ENCODE data around the gene SNAPIN. TPM values are rescaled to one million over a fixed set of nuclear protein-coding genes. Genes with fewer than 3 reads are reported as not detected.

Gene SNAPIN
- polyA plus RNA-seq, 3 donors from 2014 or later, result 95.8 to 106 (median 96.0) TPM

GRCh38 chr1:153643816-153644215 lies 14.7 kb upstream of the SNAPIN start:
- no peak for DNase-seq
- peaks cover 49 to 73% of the 10 kb centered on the region in 2 donors for H3K4me1 Mint-ChIP-seq
- no peak overlapping the region for H3K4me3 Mint-ChIP-seq
- no peaks in the 10 kb centered on the region for H3K9me3 Mint-ChIP-seq
- peaks cover 0 to 7% (median 2%) of the 10 kb centered on the region in 3 donors for H3K27me3 Mint-ChIP-seq (ENCODE audit: low read depth in 3 of 3)
- H3K27ac Mint-ChIP-seq, result peak overlapping the region in 5 of 6 donors; percentile 19 to 66 (median 59)
- H3K36me3 Mint-ChIP-seq, result peaks cover 15 to 40% (median 33%) of the 10 kb centered on the region in 3 donors

DNA sequence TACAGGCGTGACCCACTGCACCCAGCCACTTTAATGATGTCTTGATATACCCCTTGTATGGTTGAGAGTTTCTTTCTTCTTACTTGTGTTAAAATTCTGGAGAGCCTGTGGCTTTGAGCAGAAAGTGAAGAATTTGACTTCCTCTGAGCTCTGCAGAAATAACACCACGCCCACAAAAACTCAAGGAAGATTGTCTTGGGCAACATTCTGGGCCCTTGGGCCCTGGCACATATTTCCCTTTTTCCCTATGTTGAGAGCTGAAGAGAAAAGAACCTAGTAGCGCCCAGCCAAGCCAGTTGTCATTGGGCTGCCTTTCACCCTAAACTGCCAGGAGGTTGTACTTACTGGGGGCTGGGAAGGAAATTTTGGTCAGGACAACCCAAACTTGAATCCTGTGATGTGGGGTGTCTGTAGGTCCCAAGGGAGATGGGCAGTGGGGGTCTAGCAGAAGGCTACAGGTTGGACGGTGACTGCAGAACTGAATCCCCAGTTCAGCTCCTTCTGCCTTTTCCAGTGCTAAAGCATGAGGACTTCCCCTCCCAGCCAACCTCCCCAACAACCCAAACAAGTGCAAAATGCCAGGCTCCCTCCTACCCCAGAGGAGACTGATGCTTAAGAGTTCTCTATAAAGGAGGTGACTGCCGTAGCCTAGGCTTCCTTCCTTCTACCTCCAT lies 11.7 kb upstream of the SNAPIN start:
- peaks cover 0 to 4% (median 2%) of the 10 kb centered on the region in 3 donors for H3K27me3 Mint-ChIP-seq (ENCODE audit: low read depth in 3 of 3)
- H3K36me3 Mint-ChIP-seq, result peaks cover 15 to 34% (median 27%) of the 10 kb centered on the region in 3 donors
- no peak for DNase-seq
- H3K27ac Mint-ChIP-seq, result peak overlapping the region; percentile 58 to 89 (median 82)
- peaks cover 46 to 70% of the 10 kb centered on the region in 2 donors for H3K4me1 Mint-ChIP-seq
- H3K4me3 Mint-ChIP-seq, result peak overlapping the region in 3 of 5 donors; percentile 31 to 59 (median 50)
- H3K9me3 Mint-ChIP-seq, result no peaks in the 10 kb centered on the region

- Mint-ChIP-seq H3K27me3 (ENCODE audit: low read depth in 3 of 3) (peaks cover 0 to 4% (median 2%) of the 10 kb centered on the region in 3 donors), H3K27ac (peak overlapping the region; percentile 58 to 89 (median 82)), H3K4me1 (peaks cover 45 to 64% of the 10 kb centered on the region in 2 donors), H3K36me3 (peaks cover 15 to 30% (median 27%) of the 10 kb centered on the region in 3 donors), H3K9me3 (no peaks in the 10 kb centered on the region), H3K4me3 (no peak overlapping the region)
- no peak for DNase-seq
These were observed 11.2 kb upstream of the SNAPIN start for GRCh38 chr1:153647346-153647714.

GRCh38 chr1:153648000-153648643 lies 10.4 kb upstream of the SNAPIN start:
- Mint-ChIP-seq H3K9me3 (no peaks in the 10 kb centered on the region), H3K27ac (peak overlapping the region in 5 of 6 donors; percentile 51 to 81 (median 70)), H3K27me3 (ENCODE audit: low read depth in 3 of 3) (peaks cover 0 to 2% (median 2%) of the 10 kb centered on the region in 3 donors), H3K36me3 (peaks cover 15 to 26% (median 23%) of the 10 kb centered on the region in 3 donors), H3K4me3 (no peak overlapping the region), H3K4me1 (peaks cover 42 to 59% of the 10 kb centered on the region in 2 donors)
- no peak for DNase-seq

- DNase-seq, result no peak
- peaks cover 0 to 2% (median 1%) of the 10 kb centered on the region in 3 donors for H3K27me3 Mint-ChIP-seq (ENCODE audit: low read depth in 3 of 3)
- peaks cover 10 to 18% (median 15%) of the 10 kb centered on the region in 3 donors for H3K36me3 Mint-ChIP-seq
- H3K27ac Mint-ChIP-seq, result peak overlapping the region in 5 of 6 donors; percentile 16 to 75 (median 68)
- H3K4me1 Mint-ChIP-seq, result peaks cover 31 to 47% of the 10 kb centered on the region in 2 donors
- H3K9me3 Mint-ChIP-seq, result no peaks in the 10 kb centered on the region
- H3K4me3 Mint-ChIP-seq, result no peak overlapping the region
These were observed 9.2 kb upstream of the SNAPIN start for GRCh38 chr1:153649137-153649862.

DNA sequence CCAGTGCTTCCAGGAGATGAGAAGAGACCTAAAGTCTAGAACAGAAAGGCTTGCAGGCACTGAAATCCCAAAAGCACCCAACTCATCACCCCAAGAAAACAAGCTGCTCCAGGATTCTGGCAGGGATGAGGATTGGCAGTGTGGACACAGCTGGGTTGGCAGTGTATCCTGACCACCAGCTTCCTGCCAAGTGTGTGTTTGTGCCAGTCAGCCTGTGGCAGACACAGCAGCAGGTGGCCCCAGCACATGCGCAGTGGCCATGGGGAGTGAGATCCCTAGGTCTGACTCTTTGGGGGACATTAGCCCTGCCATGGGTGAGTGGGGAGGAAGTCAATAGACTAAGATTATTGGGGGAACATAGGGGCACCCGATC lies 8.7 kb upstream of the SNAPIN start:
- DNase-seq, result no peak
- Mint-ChIP-seq H3K4me3 (no peak overlapping the region), H3K27me3 (ENCODE audit: low read depth in 3 of 3) (peaks cover 0 to 2% (median 1%) of the 10 kb centered on the region in 3 donors), H3K36me3 (peaks cover 8 to 13% (median 10%) of the 10 kb centered on the region in 3 donors), H3K9me3 (no peaks in the 10 kb centered on the region), H3K27ac (peak overlapping the region in 4 of 6 donors; percentile 66 to 75 (median 70)), H3K4me1 (peaks cover 27 to 42% of the 10 kb centered on the region in 2 donors)

- Mint-ChIP-seq H3K9me3 (no peaks in the 10 kb centered on the region), H3K4me1 (peaks cover 12 to 23% of the 10 kb centered on the region in 2 donors), H3K36me3 (peaks cover 0 to 8% (median under 1%) of the 10 kb centered on the region in 3 donors), H3K4me3 (no peak overlapping the region), H3K27ac (no peak overlapping the region), H3K27me3 (ENCODE audit: low read depth in 3 of 3) (peaks cover 1 to 6% (median 2%) of the 10 kb centered on the region in 3 donors)
- DNase-seq, result no peak
These were observed 6.7 kb upstream of the SNAPIN start for GRCh38 chr1:153651771-153652170.

GRCh38 chr1:153652805-153653500 lies 5.5 kb upstream of the SNAPIN start:
- Mint-ChIP-seq H3K4me3 (no peak overlapping the region), H3K27ac (no peak overlapping the region), H3K36me3 (peaks cover 0 to 3% (median 0%) of the 10 kb centered on the region in 3 donors), H3K27me3 (ENCODE audit: low read depth in 3 of 3) (peaks cover 0 to 6% (median 2%) of the 10 kb centered on the region in 3 donors), H3K9me3 (no peaks in the 10 kb centered on the region), H3K4me1 (peaks cover 4 to 11% of the 10 kb centered on the region in 2 donors)
- no peak for DNase-seq

- H3K36me3 Mint-ChIP-seq, result peaks cover 0 to 3% (median 0%) of the 10 kb centered on the region in 3 donors
- H3K27ac Mint-ChIP-seq, result no peak overlapping the region
- no peak for DNase-seq
- no peak overlapping the region for H3K4me3 Mint-ChIP-seq
- H3K27me3 Mint-ChIP-seq (ENCODE audit: low read depth in 3 of 3), result peaks cover 0 to 6% (median 0%) of the 10 kb centered on the region in 3 donors
- peaks cover 16 to 19% of the 10 kb centered on the region in 2 donors for H3K4me1 Mint-ChIP-seq
- no peaks in the 10 kb centered on the region for H3K9me3 Mint-ChIP-seq
These were observed 3.2 kb upstream of the SNAPIN start for GRCh38 chr1:153655333-153655732.

GRCh38 chr1:153659175-153659534 lies 652 bp downstream of the SNAPIN start:
- DNase-seq, result peak in 1 of 3 donors; percentile 16
- Mint-ChIP-seq H3K27ac (peak overlapping the region; percentile 85 to 95 (median 92)), H3K27me3 (ENCODE audit: low read depth in 3 of 3) (peaks cover 0 to 6% (median 0%) of the 10 kb centered on the region in 3 donors), H3K4me3 (peak overlapping the region; percentile 92 to 97 (median 95)), H3K4me1 (peaks cover 16 to 29% of the 10 kb centered on the region in 2 donors), H3K9me3 (no peaks in the 10 kb centered on the region), H3K36me3 (peaks cover 9 to 19% (median 15%) of the 10 kb centered on the region in 3 donors)

GRCh38 chr1:153659656-153660055 lies 1.2 kb downstream of the SNAPIN start:
- Mint-ChIP-seq H3K36me3 (peaks cover 9 to 22% (median 17%) of the 10 kb centered on the region in 3 donors), H3K4me3 (peak overlapping the region; percentile 92 to 97 (median 95)), H3K4me1 (peaks cover 16 to 29% of the 10 kb centered on the region in 2 donors), H3K9me3 (no peaks in the 10 kb centered on the region), H3K27me3 (ENCODE audit: low read depth in 3 of 3) (peaks cover 0 to 6% (median 0%) of the 10 kb centered on the region in 3 donors), H3K27ac (peak overlapping the region in 5 of 6 donors; percentile 85 to 95 (median 91))
- no peak for DNase-seq

- DNase-seq, result no peak
- H3K27ac Mint-ChIP-seq, result peak overlapping the region in 4 of 6 donors; percentile 15 to 49 (median 34)
- no peaks in the 10 kb centered on the region for H3K9me3 Mint-ChIP-seq
- peaks cover 19 to 35% (median 27%) of the 10 kb centered on the region in 3 donors for H3K36me3 Mint-ChIP-seq
- peaks cover 0 to 6% (median 0%) of the 10 kb centered on the region in 3 donors for H3K27me3 Mint-ChIP-seq (ENCODE audit: low read depth in 3 of 3)
- H3K4me1 Mint-ChIP-seq, result peaks cover 16 to 29% of the 10 kb centered on the region in 2 donors
- peak overlapping the region in 3 of 5 donors; percentile 30 to 53 (median 49) for H3K4me3 Mint-ChIP-seq
These were observed 2.7 kb downstream of the SNAPIN start for GRCh38 chr1:153661111-153661708.

Data from immature natural killer cell (primary cell).